ENCODE data around the gene ARL8B. TPM values are rescaled to one million over a fixed set of nuclear protein-coding genes. Genes with fewer than 3 reads are reported as not detected.

The ARL8B gene
- total and polyA plus RNA-seq, 2 donors (not counting 1 experiment from before 2014, with no cell fraction given): 14.5 to 67.3 TPM

DNA sequence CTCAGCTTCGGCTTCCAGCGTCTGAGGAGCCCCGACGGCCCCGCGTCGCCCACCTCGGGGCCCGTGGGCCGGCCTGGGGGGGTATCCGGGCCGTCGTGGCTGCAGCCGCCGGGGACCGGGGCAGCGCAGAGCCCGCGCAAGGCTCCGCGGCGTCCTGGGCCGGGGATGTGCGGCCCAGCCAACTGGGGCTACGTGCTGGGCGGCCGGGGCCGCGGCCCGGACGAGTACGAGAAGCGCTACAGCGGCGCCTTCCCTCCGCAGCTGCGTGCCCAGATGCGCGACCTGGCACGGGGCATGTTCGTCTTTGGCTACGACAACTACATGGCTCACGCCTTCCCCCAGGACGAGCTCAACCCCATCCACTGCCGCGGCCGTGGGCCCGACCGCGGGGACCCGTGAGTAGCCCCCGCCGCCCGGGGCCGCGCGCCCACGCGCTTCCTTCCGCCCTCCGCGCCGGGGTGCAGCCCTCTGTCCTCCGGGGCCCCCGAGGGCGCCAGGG lies 65.9 kb downstream of the ARL8B start:
- TF ChIP-seq EZH2 (IDR thresholded peaks at IDR 0.05; ENCODE audit: borderline replicate concordance, insufficient read depth, low read depth, low read length, poor library complexity, severe bottlenecking): no peak
- TF ChIP-seq, protein P1, sequence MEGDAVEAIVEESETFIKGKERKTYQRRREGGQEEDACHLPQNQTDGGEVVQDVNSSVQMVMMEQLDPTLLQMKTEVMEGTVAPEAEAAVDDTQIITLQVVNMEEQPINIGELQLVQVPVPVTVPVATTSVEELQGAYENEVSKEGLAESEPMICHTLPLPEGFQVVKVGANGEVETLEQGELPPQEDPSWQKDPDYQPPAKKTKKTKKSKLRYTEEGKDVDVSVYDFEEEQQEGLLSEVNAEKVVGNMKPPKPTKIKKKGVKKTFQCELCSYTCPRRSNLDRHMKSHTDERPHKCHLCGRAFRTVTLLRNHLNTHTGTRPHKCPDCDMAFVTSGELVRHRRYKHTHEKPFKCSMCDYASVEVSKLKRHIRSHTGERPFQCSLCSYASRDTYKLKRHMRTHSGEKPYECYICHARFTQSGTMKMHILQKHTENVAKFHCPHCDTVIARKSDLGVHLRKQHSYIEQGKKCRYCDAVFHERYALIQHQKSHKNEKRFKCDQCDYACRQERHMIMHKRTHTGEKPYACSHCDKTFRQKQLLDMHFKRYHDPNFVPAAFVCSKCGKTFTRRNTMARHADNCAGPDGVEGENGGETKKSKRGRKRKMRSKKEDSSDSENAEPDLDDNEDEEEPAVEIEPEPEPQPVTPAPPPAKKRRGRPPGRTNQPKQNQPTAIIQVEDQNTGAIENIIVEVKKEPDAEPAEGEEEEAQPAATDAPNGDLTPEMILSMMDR (IDR thresholded peaks at IDR 0.05): no peak
- peak; percentile 15 for ATAC-seq (ENCODE audit: low read depth)
- H3K27ac ChIP-seq (ENCODE audit: low read length in 2 of 2): peak overlapping the region; percentile 94 to 96
- H3K4me1 ChIP-seq (ENCODE audit: control insufficient read depth in 2 of 2, insufficient read depth in 2 of 2, low read length in 2 of 2): peaks cover 69 to 75% of the 10 kb centered on the region in 2 donors
- Mint-ChIP-seq H3K27ac (peak overlapping the region; percentile 99), H3K4me3 (peak overlapping the region; percentile 99), H3K4me1 (peaks cover 72% of the 10 kb centered on the region), H3K27me3 (no peaks in the 10 kb centered on the region), H3K9me3 (ENCODE audit: insufficient read depth) (no peaks in the 10 kb centered on the region)
- peaks cover 79% of the 10 kb centered on the region for H3K79me2 ChIP-seq (ENCODE audit: control insufficient read depth, insufficient read depth, low read length)
- peaks cover 4% of the 10 kb centered on the region for H4K20me1 ChIP-seq (ENCODE audit: control insufficient read depth, insufficient read depth, low read length, poor library complexity, severe bottlenecking)
- peak; percentile 77 for DNase-seq
- H3K4me2 ChIP-seq (replicated peaks; ENCODE audit: low read depth, low read length, poor library complexity, severe bottlenecking): peak overlapping the region; percentile 93
- H3K36me3 ChIP-seq (replicated peaks in 1 of 2; ENCODE audit: control extremely low read depth in 1 of 2, control insufficient read depth in 1 of 2, extremely low read depth in 1 of 2, insufficient read depth in 2 of 2, low read length in 1 of 2): no peaks in the 10 kb centered on the region
- ChIA-PET CTCF (interaction anchor here (1.1 to 3.5 kb wide), 5 partner anchors 9 to 65 kb away, joined by 4 to 17 read pairs (median 9); no protein-coding TSS in a partner anchor), POLR2A (interaction anchor here (0.6 to 4.9 kb wide), 8 partner anchors 9 to 210 kb away, joined by 3 to 58 read pairs (median 4); partner anchors contain the start of gene ARL8B)
- peak overlapping the region; percentile 60 for H2AFZ ChIP-seq (ENCODE audit: insufficient read depth, low read depth, low read length, poor library complexity, severe bottlenecking)
- intact Hi-C loops (cut with micrococcal nuclease): loop anchor here (1.0 to 5.0 kb wide), 7 partner anchors 9 to 886 kb away; partner anchors contain the start of genes ARL8B, ITPR1 and SETMAR
- peak overlapping the region; percentile 84 for H3K9ac ChIP-seq (ENCODE audit: low read length)
- H3K4me3 ChIP-seq (ENCODE audit: control extremely low read depth in 1 of 5, extremely low read depth in 1 of 5, insufficient read depth in 1 of 5, low read depth in 2 of 5, low read length in 4 of 5): peak overlapping the region; percentile 91 to 99 (median 94)
- no peaks in the 10 kb centered on the region for H3K27me3 ChIP-seq (replicated peaks in 1 of 4; ENCODE audit: control extremely low read depth in 1 of 4, control insufficient read depth in 3 of 4, insufficient read depth in 4 of 4, low read length in 3 of 4)
- WGBS (ENCODE audit: insufficient coverage): under 1% methylated on average over 66 of the region's 66 CpGs
- peaks cover 0 to 1% (median 0%) of the 10 kb centered on the region in 3 donors for H3K9me3 ChIP-seq (ENCODE audit: control extremely low read depth in 1 of 3, control insufficient read depth in 2 of 3, insufficient read depth in 1 of 3, low read length in 2 of 3)
